ENCODE measurements around the gene ZNF335.

ZNF335 gene

GRCh38 chr20:45944151-45944964, 27.6 kb downstream of the ZNF335 start:
- TF ChIP-seq CTCF (IDR thresholded peaks at IDR 0.05) = no peak

- TF ChIP-seq CTCF (IDR thresholded peaks at IDR 0.05) = no peak
These were observed 28.4 kb downstream of the ZNF335 start for GRCh38 chr20:45943613-45944012.

GRCh38 chr20:45940469-45940868, 31.5 kb downstream of the ZNF335 start:
- no peak for TF ChIP-seq CTCF (IDR thresholded peaks at IDR 0.05)

- no peak for TF ChIP-seq CTCF (IDR thresholded peaks at IDR 0.05)
These were observed 31.9 kb downstream of the ZNF335 start for GRCh38 chr20:45940053-45940452.

- no peak for TF ChIP-seq CTCF (IDR thresholded peaks at IDR 0.05)
These were observed 33.1 kb downstream of the ZNF335 start for GRCh38 chr20:45938727-45939438.

- TF ChIP-seq CTCF (IDR thresholded peaks at IDR 0.05) = no peak
These were observed 34.2 kb downstream of the ZNF335 start for GRCh38 chr20:45937765-45938164.

- no peak for TF ChIP-seq CTCF (IDR thresholded peaks at IDR 0.05)
These were observed 36.5 kb downstream of the ZNF335 start for GRCh38 chr20:45935416-45936046.
